Ureter (tissue), 1 donor: ENCODE measurements around the gene DVL1. TPM values are rescaled to one million over a fixed set of nuclear protein-coding genes. Genes with fewer than 3 reads are reported as not detected.

ENCODE experiments used
- DNase-seq: peaks from one replicate; pipeline ENCODE4 v3.0.0-alpha.2; 2020; ENCODE audit warnings: low spot score
- total RNA-seq: library from RNA; stranded (reverse); gene quantifications from one replicate; pipeline ENCODE4 v1.2.4, GENCODE V29; 2023
- donor health status: DM: yes; HTN: yes; CAD: no.

DVL1 gene
- total RNA-seq, 1 donor from 2014 or later, result 52.8 TPM

DNA sequence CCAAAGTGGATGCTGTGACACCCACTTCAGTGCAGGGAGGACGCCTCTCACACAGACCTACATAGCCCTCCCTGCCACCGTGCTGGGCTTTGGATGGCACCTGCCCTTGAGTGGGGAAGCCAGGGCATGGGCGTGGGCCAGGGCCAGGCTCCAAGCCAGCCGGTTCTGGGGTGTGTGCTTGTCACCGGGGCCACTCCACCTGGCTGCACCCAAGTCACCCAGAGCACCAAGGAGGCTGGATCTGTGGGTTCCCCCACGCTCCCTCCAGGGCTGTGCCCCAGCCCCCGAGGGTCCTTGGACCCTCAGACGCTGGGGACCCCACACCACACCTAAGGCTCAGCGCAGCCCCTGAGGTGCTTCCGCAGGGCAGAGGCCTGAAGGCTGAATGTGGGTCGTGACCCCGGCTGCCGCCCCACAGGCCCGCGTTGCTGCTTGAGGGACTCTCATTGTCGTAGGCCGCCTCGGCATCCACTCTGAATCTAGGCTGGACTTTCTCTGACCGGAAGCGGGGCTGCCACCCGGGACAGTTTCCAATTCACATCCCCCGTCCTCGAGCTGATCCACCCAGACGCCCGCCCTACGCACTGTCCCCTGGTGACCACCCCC, 7.7 kb upstream of the DVL1 start:
- no peak for DNase-seq

DNA sequence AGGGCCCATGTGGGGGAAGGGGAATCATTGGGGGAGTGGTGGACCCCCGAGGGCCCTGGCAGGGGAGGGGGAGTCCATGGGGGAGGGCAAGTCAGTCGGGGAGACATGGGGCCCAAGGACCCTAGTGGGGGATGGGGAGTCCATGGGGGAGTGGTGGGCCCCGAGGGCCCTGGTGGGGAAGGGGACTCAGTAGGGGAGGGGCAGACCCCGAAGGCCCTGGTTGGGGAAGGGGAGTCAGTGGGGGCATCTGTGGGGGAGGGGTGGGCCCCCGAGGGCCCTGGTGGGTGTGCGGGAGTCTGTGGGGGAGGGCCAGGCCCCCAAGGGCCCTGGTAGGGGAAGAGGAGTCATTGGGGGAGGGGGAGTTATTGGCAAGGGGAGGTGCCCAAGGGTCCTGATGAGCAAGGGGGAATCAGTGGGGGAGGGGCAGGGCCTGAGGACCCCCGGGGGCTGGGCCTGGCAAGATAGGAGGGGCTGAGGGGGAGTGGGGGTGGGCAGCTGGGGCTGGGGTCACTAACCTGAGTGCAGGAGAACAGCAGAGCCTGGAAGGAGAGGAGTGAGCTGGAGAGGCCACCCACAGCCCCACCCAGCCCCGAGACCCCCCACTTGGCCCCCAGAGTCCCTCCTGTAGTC, 7.1 kb upstream of the DVL1 start:
- DNase-seq, result no peak

DNA sequence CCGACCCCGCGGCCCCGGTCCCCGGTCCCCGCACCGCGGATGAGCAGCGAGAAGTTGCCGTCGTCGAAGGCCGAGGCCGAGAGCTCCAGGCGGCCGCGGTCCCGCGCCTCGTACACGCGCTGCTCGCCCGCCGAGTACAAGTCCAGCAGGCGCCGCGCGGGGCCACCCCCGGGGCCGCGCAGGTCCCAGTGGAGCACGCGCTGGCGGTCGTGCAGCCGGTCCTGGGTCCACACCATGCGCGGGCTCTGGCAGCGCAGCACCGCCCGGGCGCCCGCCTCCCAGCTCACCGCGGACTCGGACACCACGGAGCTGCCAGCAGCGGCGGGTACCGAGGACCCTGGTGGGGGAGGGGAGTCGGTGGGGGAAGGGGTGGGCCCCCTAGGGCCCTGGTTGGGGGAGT, 6.2 kb upstream of the DVL1 start:
- DNase-seq, result no peak

DNA sequence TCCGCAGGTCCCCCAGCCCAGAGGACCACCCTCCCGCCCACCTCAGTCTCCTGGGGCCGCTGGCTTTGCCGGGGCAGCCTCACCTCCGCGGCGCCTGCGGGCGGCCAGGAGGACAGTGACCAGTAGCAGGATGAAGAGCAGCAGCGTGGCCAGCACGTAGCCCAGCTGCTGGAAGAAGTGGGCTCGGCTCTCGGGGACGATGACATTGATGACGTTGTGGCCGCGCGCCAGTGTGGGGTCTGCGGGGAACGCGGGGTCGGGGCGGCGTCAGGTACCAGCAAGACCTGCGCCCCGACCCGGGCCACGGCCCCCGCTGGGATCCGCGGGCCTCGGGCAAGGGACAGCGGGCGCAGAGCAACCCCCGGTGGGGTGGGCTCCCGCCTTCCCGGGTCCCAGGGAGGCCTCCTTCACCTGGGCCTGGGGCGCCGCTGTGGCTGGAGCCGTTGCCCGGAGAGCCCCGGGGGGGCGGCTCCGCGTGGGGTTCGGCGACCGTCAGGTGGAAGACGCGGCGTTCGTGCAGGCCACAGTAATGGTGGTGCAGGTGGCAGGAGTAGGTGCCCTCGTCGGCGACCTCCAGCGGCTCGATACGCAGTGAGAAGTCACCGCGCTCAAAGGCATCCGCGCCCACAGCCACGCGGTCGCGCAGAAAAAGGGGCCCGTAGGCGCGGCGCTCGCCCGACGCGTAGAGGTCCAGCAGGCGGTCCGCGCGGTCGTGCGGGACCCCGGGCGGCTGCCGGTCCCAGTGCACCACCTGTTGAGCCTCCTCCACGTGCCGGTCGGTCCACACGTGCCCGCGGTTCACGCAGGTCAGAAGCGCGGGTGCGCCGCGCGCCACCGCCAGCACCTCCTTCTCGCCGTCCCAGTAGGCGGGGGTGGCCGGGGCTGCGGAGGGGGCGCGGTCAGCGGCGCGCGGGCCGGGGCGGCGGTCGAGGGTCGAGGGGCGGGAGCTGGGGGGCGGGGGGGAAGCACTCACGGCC, 5.3 kb upstream of the DVL1 start:
- DNase-seq, result no peak

DNA sequence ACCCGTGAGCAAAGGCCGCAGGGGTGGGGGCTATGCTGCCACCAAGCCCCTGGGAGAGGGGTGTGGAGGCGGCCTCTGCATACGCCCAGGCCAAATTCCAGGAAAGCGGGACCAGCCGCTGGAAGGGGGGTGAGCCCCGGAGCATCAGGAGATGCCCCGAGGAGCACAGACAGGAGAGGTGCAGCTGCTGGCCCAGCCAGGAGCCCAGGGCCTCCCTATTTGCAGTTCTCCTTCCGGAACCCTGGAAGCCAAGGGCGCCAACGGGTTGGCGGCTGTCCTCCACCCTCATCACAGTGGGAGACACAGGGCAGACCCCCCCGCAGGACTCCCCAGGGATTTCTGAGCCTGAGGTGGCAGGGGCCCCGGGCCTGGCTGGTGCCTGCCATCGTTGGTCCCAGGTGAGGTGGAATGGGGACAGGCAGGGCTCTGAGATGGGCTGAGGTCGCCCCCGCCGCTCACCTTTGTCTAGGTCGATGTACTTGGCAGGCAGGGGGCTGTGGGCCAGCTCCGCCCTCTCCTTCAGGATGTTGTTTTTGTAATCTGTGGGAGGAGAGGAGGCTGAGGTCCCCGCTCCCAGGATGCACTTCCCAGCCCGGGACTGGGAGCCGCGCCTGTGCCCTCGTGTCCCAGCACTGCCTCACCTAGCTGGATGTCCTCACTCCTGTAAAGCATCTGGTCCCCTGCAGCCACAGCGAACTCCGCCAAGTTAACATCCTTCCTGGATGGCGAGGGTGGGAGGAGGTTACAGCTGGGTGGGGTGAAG, 4.4 kb upstream of the DVL1 start:
- DNase-seq, result no peak

DNA sequence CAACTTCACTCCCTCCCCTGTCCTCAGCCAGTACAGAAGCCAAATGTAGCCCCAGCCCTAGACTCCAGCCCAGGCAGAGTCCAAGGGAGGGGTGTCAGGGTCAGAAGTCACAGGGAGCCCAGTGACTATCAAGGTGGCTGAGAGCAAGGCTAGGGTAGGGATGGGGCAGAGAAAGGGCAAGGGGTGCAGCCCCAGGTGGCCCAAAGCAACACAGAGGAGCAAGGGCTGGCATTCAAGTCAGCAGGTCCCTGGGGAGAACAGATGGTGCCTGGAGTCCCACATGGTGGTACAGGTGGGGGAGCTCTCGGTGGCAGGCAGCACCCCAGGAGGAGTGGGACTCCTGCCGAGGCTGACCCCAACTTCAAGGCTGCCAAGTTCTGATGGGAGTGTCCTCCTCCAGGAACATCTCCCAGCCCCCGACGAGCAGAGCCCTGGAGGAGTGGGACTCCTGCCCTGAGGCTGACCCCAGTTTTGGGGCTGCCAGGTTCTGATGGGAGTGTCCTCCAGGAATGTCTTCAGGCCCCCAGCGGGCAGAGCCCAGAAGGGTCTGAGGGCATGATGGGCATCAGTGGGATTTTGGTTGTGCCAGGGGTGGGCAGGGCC, 3.7 kb upstream of the DVL1 start:
- no peak for DNase-seq

DNA sequence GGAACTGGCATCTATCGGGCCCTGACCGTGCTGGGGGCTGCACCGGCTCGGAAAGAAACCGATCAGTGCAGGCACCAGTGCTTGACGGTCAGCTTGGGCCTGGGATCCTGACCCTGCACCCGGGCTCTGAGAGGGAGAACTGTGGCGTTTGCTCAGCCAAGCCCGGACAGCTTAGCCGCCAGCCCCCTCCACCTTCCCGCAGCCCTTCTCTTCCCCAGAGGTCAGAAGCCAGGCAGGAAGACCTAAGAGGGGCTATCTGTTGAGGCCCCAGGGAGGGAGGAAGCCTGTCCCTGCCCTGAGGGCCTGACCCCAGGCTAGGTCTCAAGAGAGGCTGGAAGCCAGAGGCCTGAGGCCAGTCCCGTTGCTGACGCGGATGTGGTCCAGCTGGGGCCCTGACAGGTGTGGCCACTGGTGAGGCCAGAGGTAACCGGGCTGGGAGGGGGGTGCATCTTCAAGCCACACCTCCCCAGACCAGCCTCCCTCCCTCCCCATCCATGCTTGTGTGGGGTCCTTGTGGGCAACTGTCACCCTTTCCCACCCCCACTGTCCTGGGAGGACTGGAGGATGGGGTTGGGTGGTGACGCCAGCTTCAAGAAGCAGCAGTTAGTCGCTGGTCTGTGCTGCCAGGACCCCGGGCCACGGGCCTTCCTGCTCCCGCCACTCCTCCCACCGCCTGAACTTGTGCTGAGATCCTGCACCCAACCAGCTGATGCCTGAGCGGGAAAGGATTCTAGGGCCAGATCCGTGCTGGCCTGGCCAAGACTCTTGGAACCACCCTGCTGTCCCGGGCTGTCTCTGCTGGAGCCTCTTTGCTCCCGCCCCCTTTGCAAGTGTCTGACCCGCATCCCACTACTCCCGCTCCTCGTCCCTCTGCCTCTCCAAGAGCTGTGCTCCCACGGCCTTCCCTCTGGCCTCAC, 2.6 kb upstream of the DVL1 start:
- no peak for DNase-seq

DNA sequence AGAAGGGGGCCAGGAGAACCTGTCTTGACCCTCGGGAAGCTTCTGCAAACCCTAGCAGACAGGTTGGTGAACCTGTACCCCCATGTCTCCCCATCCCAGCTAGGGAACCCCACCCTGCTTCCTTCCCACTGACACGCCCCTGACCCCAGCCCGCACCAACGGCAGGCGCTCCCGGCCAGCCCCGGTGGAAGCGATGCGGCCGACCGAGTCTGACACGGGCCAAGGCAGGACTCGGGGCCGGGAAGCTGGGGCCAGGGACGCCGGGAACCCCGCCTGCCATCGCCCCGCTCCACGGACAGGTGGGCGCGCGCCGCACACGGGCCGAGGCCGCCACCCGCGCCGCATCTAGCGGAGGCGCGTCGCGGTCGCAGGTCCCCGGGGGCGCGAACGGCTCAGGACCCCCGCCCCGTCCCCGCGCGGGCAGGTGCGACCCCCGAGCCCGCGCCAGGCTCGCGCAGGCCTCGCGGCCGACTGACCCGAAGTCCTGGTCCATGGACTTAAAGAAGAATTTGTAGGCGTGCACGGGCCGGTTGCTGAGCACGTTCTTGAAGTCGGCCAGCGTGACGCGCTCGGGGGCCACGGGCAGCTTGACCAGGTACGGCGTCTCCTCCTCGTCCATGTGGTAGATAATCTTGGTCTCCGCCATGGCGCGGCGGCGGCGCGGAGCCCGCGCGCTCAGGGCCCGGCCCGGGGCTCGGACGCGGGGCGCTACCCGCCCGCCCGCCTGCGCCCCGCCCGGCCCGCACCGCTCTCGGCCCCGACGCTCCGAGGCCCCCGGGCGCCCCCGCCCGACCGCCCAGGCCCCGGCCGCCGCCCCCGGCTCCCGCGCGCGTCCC, 580 bp downstream of the DVL1 start:
- DNase-seq, result no peak

DNA sequence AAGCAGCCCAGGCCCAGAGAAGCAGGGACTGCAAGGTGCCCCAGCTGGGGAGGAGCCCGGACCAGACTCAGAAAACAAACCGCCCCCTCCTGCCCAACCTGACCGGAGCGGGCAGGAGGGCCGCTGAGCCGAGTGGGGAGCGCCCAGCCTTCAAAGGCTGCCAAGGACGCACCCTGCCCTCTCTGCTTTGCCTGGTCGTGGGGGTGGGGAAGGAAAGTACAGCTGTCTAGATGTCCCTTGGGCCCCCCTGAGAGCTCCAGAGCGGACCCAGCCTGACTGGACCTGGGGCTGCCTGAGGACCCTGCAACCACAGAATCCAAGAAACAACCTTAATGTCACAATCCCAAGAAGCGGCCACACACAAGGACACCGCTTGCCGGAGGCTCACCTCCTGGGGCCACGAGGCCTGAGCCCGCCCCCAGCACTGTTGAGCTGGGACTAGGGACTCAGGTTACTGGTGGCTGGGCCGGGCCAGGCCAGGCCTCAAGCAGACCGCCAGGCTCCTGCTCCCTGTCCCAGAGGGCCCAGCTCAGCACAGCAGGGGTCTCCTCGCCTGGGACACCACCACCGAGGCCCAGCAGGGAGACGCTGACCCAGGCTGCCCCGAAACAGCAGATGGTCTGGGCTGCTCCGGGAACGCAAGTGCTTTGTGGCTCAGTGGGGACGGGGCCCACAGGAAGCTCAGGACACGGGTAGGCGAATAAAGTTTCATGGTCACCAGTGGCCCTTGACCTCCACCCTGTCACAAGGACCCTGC, 1.4 kb downstream of the DVL1 start:
- no peak for DNase-seq

DNA sequence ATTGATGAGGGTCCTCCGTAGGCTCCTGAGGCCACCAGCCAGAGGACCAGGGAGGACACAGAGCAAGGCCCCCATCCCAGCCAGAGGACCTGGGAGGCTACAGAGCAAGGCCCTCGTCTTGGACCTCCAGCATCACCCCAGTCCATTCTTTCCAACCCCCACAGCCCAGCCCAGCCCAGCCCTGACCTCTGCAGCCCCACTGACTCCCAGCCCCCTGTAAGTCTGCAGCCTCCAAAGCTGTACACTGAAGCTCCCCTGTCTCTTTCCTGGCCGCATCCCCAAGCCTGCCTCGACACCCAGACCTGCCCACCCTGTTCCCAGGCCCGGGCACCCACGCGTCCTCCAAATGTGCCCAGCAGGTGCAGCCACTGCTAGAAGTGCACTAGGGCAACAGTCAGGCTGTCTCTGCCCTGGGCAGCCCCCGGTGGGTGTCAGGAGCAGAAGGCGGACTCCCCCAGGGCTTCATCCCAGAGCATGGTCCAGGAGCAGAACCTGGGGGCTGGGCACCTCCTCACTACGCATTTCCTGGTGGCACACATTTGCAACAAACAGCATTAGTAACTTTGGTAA, 2.1 kb downstream of the DVL1 start:
- DNase-seq, result no peak

DNA sequence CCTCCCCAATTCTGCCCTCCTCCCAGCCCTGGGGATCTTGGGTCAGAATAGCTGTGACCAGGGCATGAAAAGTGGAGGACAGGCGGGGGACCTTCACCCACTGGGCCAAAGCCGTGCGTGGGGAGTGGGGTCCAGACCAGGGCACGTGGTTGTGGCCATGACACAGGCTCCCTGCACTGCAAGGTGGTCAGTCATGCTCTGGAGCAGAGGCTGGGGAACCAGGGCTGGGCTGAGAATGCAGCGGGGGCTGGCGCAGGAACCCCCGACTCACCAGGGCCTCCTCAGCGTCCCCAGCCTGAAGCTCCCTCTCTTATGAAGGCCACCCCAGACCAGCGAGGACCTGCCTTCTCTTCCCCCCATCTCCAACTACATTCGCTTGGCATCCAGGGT, 2.7 kb downstream of the DVL1 start:
- DNase-seq, result no peak

DNA sequence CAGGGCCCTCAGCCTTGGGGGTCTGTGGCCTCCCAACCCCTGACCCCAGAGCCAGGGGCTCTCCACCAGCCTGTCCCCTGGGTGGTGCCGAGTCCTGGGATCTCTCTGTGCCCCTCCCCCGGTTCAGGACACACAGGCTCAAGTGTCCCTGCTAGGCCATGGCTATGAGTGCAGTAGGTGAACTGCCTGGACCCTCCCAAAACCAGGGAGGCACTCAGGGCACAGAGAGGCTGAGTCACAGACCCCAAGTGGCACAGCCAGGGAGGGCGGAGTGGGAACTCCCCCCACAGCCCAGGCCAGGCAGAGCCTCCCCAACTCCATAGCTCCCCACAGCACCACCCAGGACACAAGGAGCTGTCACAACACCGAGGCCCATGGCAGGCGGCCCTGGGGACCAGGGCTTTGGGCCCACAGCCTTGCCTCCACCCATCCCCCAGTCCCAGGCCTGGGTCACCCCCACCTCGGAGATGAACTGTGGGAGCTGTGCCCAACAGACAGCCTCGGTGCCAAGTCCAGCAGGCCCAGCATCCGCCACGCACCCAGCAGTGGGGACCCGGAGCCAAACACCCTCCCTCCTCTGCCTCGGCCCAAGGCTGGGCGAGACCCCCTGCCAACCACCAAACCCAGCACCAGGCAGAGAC, 3.2 kb downstream of the DVL1 start:
- DNase-seq, result no peak

DNA sequence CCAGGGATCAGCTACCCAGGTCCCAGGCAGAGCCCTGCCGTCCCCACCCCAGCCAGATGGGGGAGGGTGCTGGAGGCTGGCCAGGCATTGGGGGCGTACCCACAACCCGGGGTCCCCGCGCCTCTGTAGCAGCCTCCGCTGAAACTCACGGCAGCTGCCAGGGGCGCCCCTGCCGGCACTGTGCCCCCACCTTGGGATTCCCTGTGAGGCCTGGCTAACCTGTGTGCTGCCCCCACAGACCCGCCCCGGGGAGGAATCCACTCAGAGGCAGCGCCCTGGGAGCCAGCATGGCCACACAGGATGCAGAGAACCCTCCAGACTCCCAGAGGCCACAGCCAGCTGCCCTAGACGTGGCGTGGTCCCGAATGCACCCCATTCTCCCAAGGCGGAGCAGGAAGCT, 3.8 kb downstream of the DVL1 start:
- no peak for DNase-seq

DNA sequence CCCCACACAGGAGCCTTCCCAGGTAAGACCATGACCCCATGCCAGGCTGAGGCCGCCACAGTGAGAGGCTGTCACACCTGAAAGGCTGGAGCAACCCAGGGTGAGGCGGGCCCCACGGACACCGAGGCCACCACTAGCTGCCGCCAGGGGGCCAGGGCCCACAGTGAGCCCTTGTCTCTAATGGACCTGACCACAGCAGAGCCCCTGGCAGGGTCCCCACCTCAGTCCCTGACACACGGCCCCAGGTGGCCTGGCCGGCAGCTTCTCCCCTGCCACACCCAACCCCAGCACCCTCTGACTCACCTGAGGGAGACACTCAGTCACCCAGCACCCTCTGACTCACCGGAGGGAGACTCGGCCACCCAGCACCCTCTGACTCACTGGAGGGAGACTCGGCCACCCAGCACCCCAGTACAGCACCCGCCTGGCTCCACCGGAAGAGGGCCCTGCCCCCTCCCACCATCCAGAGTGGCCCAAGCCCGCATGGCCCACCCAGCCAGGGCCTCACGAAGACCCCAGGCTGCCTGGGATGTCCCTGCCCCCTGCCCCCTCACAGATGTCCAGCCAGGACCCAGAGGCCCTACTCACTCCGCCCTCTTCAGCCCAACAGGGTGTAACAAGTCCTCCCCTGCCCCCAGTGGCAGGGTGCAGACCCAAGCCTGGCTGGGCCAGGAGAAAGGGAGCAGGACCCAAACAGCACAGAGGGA, 4.4 kb downstream of the DVL1 start:
- no peak for DNase-seq

DNA sequence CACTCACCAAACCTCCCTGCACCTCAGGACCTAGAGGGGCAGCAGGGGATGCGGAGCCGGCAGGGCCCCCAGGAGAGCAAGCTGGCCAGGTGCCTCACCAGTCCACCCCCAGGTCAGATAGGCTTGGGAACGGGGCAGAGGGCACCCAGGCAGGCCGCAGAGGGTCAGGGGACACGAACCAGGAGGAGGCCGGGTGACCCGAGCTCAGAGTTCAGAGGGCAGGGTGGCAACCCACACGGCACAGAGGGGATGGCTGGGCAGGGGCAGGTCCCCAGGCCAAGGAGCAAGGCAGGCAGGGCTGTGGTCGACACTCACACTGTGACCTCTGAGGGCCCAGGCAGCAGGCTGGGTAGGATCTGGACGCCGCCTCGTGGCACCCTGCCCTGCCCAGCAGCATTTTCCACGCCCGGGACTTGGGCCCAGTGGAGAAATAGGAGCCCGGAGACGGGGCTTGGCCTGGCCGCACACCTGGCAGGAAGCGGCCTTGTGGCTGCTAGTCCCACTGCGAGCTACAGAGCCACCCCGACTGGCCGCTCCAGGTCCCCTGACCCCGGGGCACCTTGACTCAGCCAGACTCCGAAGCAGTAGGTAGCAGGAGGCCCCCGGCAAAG, 5.3 kb downstream of the DVL1 start:
- no peak for DNase-seq

DNA sequence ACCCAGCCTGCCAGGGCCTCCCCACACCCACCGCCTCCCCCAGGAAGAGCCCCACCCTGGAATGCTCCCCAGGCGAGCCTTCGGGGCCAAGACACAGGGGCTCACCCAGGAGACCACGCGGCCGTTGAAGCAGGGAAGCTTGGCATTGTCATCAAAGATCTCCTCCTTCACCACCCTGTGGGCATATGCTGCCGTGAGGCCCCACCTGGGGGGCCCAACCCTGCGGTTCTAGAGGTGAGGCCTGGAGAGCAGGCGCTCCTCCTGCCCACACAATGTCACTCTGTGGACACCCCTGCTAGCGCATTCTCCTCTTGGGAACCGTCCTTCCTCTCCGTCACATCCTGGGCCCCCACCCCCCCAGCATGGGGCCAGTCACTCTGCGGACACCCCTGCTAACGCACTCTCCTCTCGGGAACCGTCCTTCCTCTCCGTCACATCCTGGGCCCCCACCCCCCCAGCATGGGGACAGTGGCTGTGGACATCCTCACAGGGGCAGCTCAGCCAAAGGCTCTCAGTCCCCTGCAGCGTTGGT, 6.6 kb downstream of the DVL1 start:
- no peak for DNase-seq
